Measurements from ENCODE around the gene KLF7.

Gene KLF7

DNA sequence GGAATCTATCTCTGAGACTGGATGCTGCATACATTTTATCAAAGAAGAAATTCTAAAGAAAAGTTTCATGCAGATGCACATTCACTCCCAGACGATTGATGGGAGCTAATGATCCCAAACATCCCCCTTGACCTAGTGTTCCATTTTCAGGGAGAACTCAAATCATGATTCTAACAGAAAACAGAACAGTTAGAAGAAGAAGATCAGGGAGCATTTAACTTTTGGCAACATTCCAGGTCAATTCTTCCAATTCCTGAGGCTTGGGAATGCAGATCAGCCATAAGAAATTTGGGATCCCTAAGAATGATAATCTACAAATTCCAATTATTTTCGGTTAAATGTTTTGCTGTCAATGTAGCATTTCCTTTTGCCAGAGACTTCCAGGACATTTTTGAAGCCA is 129.9 kb downstream of the KLF7 start:
- TF ChIP-seq, protein P1, sequence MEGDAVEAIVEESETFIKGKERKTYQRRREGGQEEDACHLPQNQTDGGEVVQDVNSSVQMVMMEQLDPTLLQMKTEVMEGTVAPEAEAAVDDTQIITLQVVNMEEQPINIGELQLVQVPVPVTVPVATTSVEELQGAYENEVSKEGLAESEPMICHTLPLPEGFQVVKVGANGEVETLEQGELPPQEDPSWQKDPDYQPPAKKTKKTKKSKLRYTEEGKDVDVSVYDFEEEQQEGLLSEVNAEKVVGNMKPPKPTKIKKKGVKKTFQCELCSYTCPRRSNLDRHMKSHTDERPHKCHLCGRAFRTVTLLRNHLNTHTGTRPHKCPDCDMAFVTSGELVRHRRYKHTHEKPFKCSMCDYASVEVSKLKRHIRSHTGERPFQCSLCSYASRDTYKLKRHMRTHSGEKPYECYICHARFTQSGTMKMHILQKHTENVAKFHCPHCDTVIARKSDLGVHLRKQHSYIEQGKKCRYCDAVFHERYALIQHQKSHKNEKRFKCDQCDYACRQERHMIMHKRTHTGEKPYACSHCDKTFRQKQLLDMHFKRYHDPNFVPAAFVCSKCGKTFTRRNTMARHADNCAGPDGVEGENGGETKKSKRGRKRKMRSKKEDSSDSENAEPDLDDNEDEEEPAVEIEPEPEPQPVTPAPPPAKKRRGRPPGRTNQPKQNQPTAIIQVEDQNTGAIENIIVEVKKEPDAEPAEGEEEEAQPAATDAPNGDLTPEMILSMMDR (IDR thresholded peaks at IDR 0.05; ENCODE audit: low read depth, low read length, missing control alignments), result no peak
- in situ Hi-C loops (cut with HindIII; ENCODE audit: low pct_ligation_motif_present, low sequenced_read_pairs), result no loop called here
- H3K4me3 ChIP-seq (ENCODE audit: low read depth, low read length), result no peak overlapping the region
- H3K27ac ChIP-seq, result no peak overlapping the region
- no peaks in the 10 kb centered on the region for H3K36me3 ChIP-seq (replicated peaks)
- no peak for DNase-seq
- H3K27me3 ChIP-seq (replicated peaks), result no peaks in the 10 kb centered on the region

- TF ChIP-seq, protein P1 (IDR thresholded peaks at IDR 0.05; ENCODE audit: low read depth, low read length, missing control alignments), result no peak
- Histone ChIP-seq H3K27ac (no peak overlapping the region), H3K4me3 (ENCODE audit: low read depth, low read length) (no peak overlapping the region), H3K36me3 (replicated peaks) (no peaks in the 10 kb centered on the region), H3K27me3 (replicated peaks) (no peaks in the 10 kb centered on the region)
- no peak for DNase-seq
- in situ Hi-C loops (cut with HindIII; ENCODE audit: low pct_ligation_motif_present, low sequenced_read_pairs), result no loop called here
These were observed 133.3 kb downstream of the KLF7 start for GRCh38 chr2:207032490-207032889.

Measured in brain microvascular endothelial cell (primary cell).